ENCODE results near the gene APC2.
A peak's percentile ranks its signal among the peaks of the same experiment; 100 is the strongest.

APC2 gene

DNA sequence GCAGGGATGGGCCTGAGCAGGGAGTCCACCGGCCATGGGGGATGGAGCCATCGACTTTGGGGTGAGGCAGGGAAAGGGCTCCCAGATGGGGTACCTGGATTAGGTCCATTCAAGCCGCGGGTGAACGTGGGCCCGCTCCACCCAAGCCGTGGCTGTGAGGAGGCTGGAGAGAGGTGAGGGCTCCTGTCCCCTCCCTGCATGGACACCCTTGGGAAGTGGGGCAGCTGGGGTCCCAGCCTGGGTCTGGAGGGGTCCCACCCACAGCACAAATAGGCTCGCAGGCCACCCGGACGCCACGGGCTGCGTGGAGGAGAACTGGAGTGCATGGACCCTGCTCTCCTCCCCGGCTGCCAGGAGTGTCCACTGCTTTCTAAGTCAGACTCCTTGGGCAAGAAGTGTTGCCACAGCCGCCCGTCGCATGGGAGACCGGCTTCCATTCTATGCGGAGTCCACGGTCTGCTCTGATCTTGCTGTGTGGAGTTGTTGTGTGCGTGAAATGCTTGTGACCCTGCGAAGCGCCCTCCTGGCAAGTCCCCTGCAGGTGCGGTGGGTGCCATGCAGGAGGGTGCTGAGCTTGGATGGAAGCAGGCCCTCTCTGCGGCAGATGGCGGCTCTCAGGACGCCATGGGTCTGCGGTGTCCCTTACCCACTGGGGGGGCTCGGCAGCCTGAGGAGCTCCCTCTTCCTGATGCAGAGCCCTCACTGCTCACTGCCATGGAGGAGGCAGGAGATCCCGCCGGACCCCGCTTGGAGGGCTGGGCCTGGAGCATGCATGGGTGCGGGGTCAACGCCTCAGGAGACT, 40.5 kb upstream of the APC2 start:
- Histone ChIP-seq H3K4me1 (ENCODE audit: control insufficient read depth, low read depth, low read length) (peaks cover 4% of the 10 kb centered on the region), H3K27ac (ENCODE audit: low read length) (no peak overlapping the region), H3K9me3 (ENCODE audit: control insufficient read depth, low read depth, low read length) (no peaks in the 10 kb centered on the region), H3K27me3 (ENCODE audit: control insufficient read depth, insufficient read depth, low read length) (no peaks in the 10 kb centered on the region), H3K4me3 (ENCODE audit: low read length) (peak overlapping the region; percentile 95), H3K36me3 (ENCODE audit: control insufficient read depth, low read depth, low read length) (no peaks in the 10 kb centered on the region), H3K9ac (ENCODE audit: low read length) (peak overlapping the region; percentile 84)

DNA sequence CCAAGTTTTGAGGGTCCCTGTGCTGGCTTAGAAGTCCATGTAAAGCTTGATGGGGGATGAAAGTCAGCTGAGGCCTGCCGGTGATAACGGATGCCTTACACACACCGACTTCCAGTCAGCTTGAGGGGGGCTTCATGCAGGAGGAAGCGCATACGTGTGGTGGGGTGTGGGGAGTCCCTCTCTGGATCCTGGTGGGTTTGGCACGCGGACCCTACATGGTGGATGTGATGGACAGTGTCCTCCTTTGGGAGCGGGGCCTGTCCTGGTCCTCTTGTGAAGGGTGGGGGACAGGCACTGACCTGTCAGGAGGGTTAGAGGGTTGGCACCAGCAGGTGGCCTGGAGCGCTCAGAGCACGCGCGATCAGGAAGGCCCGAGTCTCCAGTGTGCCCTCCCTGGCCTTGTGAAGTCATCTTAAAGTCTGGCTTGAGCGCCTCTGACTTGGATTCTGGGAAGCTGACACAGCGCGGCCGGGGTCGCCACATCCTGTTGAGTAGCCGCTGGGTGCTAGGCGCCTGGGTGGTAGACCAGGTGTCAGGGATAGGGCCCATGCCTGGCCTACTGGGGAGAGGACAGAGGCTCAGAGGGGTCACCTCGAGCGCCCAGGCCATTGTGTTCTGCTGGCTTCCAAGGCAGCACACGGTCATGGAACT, 39.7 kb upstream of the APC2 start:
- Histone ChIP-seq H3K27me3 (ENCODE audit: control insufficient read depth, insufficient read depth, low read length) (no peaks in the 10 kb centered on the region), H3K9ac (ENCODE audit: low read length) (no peak overlapping the region), H3K4me3 (ENCODE audit: low read length) (no peak overlapping the region), H3K4me1 (ENCODE audit: control insufficient read depth, low read depth, low read length) (peaks cover 4% of the 10 kb centered on the region), H3K27ac (ENCODE audit: low read length) (no peak overlapping the region), H3K9me3 (ENCODE audit: control insufficient read depth, low read depth, low read length) (no peaks in the 10 kb centered on the region), H3K36me3 (ENCODE audit: control insufficient read depth, low read depth, low read length) (no peaks in the 10 kb centered on the region)

DNA sequence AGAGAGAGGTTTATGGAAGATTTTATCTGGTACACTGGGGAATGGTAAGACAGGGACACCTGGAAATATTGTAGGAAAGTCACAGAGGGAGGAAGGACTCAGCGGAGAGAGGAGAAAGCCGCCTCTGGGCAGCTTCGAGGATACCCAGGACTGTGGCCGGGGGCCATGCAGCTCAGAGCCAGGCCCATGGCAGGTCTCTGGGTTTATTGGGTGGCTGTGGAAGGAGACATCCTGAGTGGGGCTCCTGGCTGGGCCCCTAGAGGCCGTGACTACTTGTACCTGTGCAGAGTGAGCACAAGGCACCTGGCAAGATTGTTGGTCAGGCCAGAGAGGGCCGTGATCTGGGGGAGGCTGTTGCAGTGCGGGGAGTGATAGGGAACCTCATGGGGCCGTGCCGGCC, 39.1 kb upstream of the APC2 start:
- Histone ChIP-seq H3K4me1 (ENCODE audit: control insufficient read depth, low read depth, low read length) (peaks cover 7% of the 10 kb centered on the region), H3K27me3 (ENCODE audit: control insufficient read depth, insufficient read depth, low read length) (no peaks in the 10 kb centered on the region), H3K36me3 (ENCODE audit: control insufficient read depth, low read depth, low read length) (no peaks in the 10 kb centered on the region), H3K9me3 (ENCODE audit: control insufficient read depth, low read depth, low read length) (no peaks in the 10 kb centered on the region), H3K9ac (ENCODE audit: low read length) (no peak overlapping the region), H3K27ac (ENCODE audit: low read length) (no peak overlapping the region), H3K4me3 (ENCODE audit: low read length) (no peak overlapping the region)

DNA sequence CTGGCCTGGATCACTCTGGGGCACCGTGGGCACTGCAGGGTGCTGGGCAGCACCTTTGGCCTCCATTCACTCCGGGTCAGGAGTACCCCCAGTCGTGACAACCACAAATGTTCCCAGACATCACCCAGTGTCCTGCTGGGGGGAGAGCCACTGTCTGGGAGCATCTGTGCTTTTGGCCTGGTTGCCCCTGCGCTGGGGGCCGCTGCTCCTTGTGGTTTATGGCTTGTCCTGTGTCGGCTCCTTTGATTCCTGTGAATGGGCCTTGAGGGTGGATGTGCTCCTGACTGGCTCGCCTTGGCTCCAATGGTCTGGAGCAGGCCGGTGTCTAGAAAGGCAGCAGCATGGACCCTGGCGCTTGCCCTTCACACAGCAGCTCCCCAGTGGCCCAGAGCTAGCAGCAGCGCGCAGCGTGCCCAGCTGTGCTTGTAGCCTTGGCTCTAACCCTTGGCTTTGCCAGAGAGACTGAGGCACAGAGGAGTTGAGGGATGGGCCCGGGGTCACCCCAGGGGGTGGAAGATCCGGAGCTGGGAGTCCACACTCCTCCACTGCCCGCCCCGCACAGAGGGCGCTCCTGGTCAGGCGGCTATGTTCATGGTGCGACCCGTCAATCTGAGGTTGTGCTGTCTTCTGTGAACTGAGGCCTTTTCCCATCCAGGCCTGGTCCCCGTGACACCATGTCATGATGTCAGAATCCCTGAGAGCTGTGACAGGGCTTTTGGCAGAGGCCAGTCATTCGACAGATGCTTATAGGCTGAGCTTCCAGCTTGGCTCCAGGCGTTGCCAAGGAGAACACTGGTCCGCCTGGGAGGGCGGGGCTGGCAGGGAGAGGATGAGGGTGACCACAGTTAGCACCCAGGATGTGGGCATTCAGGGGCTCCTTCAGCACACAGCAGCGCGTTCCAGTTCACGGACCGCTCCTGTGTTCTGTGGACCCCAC, 38.4 kb upstream of the APC2 start:
- no peak overlapping the region for H3K27ac ChIP-seq (ENCODE audit: low read length)
- H3K4me3 ChIP-seq (ENCODE audit: low read length), result no peak overlapping the region
- H3K9ac ChIP-seq (ENCODE audit: low read length), result no peak overlapping the region
- peaks cover 13% of the 10 kb centered on the region for H3K4me1 ChIP-seq (ENCODE audit: control insufficient read depth, low read depth, low read length)
- H3K36me3 ChIP-seq (ENCODE audit: control insufficient read depth, low read depth, low read length), result no peaks in the 10 kb centered on the region
- H3K27me3 ChIP-seq (ENCODE audit: control insufficient read depth, insufficient read depth, low read length), result no peaks in the 10 kb centered on the region
- H3K9me3 ChIP-seq (ENCODE audit: control insufficient read depth, low read depth, low read length), result no peaks in the 10 kb centered on the region

DNA sequence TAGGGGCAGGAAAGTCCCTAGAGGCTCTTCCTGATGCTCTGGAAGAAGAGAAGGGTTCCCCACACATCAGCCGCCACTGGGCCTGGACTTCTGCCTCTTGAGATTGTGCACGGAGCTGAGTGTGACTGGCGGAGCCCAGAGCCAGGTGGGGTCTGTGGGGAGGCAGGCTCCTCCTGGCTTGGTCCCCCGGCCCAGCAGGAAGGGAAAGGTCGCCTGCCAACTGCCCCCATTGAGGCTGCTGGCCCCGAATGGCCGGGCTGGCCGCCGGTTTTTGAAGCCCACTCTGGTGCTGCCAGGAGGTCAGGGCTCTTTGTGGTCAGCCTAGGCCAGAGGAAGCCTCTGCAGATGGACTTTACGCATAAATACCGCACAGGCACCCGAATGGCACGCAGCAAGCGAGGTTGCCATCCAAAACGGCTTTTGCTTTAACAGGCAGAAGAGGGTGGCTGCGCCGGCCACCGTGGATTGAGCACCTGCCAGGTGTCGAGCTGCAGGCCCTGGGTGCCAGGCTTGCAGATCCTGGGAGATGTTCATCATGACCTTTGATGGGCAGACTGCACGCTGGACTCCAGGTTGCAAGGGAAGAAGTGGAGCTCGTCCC, 37.5 kb upstream of the APC2 start:
- Histone ChIP-seq H3K4me3 (ENCODE audit: low read length) (no peak overlapping the region), H3K27me3 (ENCODE audit: control insufficient read depth, insufficient read depth, low read length) (no peaks in the 10 kb centered on the region), H3K4me1 (ENCODE audit: control insufficient read depth, low read depth, low read length) (peaks cover 11% of the 10 kb centered on the region), H3K9me3 (ENCODE audit: control insufficient read depth, low read depth, low read length) (no peaks in the 10 kb centered on the region), H3K36me3 (ENCODE audit: control insufficient read depth, low read depth, low read length) (no peaks in the 10 kb centered on the region), H3K9ac (ENCODE audit: low read length) (no peak overlapping the region), H3K27ac (ENCODE audit: low read length) (no peak overlapping the region)

DNA sequence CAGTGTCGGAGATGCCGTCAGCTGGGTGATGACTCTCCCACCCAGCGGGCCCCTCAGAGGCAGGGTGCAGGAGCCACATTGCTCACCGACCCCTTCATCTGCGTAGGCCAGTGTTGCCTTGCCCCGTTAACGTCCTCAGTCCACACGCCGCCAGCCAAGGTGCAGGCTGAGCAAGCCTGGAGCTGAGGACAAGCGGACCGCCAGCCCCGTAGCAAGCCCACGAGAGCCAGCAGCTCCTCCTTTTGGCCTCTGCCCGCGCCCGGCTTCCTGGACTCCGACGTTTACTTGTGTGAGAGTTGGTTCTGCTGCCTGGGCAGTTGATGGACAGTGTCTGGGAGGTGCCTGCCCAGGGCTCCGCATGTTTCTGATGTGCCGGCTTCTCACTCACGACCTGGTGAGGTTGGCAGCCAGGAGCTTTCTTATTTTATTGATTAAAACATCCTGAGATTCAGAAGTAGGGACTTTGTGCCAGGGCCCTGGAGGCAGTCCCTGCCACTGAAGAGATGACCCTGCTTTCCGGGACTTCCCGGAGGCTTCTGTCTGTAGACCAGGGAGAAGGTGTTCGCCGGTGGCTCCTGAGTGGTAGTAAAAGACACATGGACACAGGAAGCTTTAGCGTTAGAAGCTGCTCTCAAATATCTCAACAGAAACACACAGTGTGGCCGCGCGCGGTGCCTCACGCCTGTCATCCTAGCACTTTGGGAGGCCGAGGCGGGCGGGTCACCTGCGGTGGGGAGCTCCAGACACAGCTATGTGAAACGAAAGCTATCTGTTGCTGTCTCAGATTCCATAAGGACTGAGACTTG, 36.7 kb upstream of the APC2 start:
- H3K36me3 ChIP-seq (ENCODE audit: control insufficient read depth, low read depth, low read length), result peaks cover 4% of the 10 kb centered on the region

DNA sequence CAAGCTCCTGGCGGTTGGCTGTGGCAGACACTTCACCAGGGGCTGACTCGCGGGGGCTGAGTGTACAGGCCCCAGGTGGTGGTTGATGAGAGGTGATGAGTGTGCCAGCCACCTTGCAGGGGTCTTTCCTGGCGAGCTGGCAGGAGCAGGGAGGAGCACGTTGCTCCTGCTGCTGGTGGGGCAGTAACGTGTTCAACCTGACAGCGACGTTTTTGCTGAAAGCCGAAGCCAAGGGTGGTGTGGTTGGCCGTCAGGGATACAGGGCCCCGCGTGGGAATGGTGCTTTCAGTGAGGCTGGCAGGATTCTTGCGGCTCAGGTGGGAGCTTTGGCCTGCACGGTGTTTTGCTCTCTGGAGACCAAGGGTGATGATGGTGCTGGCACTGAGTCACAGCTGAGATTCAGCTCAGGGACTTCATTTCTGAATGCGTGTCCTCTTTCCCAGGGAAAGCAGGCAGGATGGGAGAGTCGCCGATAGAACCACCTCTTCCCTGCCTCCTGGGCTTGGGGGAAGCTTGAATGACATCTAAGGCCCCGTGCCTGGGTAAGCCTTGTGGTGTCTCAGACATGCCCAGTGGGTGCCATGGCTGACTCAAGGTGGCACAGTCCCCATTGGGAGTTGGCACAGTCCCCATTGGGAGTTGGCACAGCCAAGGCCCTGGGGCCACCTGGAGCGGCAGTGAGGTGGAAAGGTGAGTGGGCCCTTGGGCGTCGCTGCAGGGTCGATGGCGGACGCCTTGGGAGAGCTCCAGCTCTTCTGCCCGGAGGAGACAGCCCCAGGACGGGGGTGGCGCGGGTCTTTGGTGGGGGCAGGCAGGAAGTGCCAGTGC, 33.7 kb upstream of the APC2 start:
- H3K27ac ChIP-seq (ENCODE audit: low read length), result no peak overlapping the region
- peaks cover 30% of the 10 kb centered on the region for H3K36me3 ChIP-seq (ENCODE audit: control insufficient read depth, low read depth, low read length)
- H3K9me3 ChIP-seq (ENCODE audit: control insufficient read depth, low read depth, low read length), result no peaks in the 10 kb centered on the region
- peak overlapping the region; percentile 4 for H3K4me3 ChIP-seq (ENCODE audit: low read length)
- peaks cover 11% of the 10 kb centered on the region for H3K4me1 ChIP-seq (ENCODE audit: control insufficient read depth, low read depth, low read length)
- H3K27me3 ChIP-seq (ENCODE audit: control insufficient read depth, insufficient read depth, low read length), result no peaks in the 10 kb centered on the region
- H3K9ac ChIP-seq (ENCODE audit: low read length), result no peak overlapping the region

More for the DNA sequence above, 36.7 kb upstream of the APC2 start:
- H3K27me3 ChIP-seq (ENCODE audit: control insufficient read depth, insufficient read depth, low read length), result no peaks in the 10 kb centered on the region
- H3K9me3 ChIP-seq (ENCODE audit: control insufficient read depth, low read depth, low read length), result no peaks in the 10 kb centered on the region
- peaks cover 11% of the 10 kb centered on the region for H3K4me1 ChIP-seq (ENCODE audit: control insufficient read depth, low read depth, low read length)
- H3K4me3 ChIP-seq (ENCODE audit: low read length), result no peak overlapping the region
- no peak overlapping the region for H3K27ac ChIP-seq (ENCODE audit: low read length)
- H3K9ac ChIP-seq (ENCODE audit: low read length), result no peak overlapping the region

DNA sequence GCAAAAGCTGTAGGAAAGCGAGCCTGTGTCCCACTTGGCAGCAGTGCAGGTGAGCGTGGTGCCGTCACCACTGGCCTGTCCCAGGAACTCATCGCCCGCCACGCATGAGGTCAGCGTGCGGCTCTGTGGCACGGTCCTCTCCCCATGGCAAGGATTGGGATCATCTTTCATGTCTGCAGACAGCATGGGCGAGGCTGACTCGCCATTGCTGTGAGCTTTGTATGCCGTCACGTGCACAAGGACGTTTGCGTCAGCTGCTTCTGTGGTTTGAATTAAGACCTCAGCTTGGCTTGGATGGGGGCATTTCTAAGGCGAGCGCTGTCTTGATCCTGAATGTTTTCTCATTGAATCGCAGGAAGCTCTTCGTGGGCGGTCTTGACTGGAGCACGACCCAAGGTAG, 32.8 kb upstream of the APC2 start:
- Histone ChIP-seq H3K4me3 (ENCODE audit: low read length) (no peak overlapping the region), H3K27ac (ENCODE audit: low read length) (no peak overlapping the region), H3K4me1 (ENCODE audit: control insufficient read depth, low read depth, low read length) (peaks cover 11% of the 10 kb centered on the region), H3K27me3 (ENCODE audit: control insufficient read depth, insufficient read depth, low read length) (no peaks in the 10 kb centered on the region), H3K9me3 (ENCODE audit: control insufficient read depth, low read depth, low read length) (no peaks in the 10 kb centered on the region), H3K36me3 (ENCODE audit: control insufficient read depth, low read depth, low read length) (peaks cover 38% of the 10 kb centered on the region), H3K9ac (ENCODE audit: low read length) (no peak overlapping the region)

DNA sequence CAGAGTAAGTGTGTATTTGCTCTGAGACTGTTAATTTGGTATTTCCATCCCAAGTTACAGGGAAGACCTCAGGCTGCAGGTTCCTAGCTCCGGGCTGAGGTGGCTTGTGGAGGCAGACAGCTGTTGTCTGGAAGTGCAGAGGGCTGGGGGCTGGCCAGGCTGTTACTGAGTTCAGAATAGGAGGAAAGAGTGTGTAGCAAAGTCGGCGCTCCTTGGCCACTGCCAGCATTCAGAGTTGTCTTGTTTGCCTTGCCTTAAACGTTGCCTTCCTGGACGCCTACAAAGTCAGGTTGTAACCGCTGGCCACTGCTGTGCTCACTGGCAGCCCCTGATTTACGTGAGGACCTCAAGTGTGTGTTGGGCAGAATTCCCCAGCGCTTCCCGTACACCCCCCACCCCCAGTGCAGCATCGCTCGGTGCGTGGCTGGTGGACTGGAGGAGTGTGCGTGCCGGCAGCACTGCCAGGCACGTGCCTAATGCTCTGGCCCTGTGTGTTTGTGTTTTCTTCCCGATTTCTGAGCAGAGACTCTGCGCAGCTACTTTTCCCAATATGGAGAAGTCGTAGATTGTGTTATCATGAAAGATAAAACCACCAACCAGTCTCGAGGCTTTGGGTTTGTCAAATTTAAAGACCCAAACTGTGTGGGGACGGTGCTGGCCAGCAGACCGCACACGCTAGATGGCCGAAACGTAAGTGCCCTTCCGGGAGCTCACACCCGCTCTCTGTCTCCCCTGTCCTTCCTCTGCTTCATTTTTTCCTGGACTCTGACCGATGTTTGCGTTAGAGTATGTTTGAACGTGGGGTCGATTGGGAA, 32.0 kb upstream of the APC2 start:
- H3K36me3 ChIP-seq (ENCODE audit: control insufficient read depth, low read depth, low read length), result peaks cover 46% of the 10 kb centered on the region
- H3K9me3 ChIP-seq (ENCODE audit: control insufficient read depth, low read depth, low read length), result no peaks in the 10 kb centered on the region
- peaks cover 11% of the 10 kb centered on the region for H3K4me1 ChIP-seq (ENCODE audit: control insufficient read depth, low read depth, low read length)
- H3K27ac ChIP-seq (ENCODE audit: low read length), result no peak overlapping the region
- no peak overlapping the region for H3K4me3 ChIP-seq (ENCODE audit: low read length)
- H3K9ac ChIP-seq (ENCODE audit: low read length), result no peak overlapping the region
- H3K27me3 ChIP-seq (ENCODE audit: control insufficient read depth, insufficient read depth, low read length), result no peaks in the 10 kb centered on the region

DNA sequence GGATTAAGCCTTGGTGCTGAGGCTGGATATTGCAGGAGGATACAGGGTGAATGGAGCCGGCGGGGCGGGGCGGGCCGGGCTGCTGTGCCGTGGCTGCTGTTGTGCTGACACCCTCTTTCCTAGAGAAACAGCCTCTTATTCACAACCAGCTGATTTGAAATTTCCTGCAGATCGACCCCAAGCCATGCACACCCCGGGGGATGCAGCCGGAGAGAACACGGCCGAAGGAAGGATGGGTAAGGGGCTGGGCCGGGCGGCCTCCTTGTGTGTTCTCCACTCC, 31.5 kb upstream of the APC2 start:
- H3K4me3 ChIP-seq (ENCODE audit: low read length), result no peak overlapping the region
- no peak overlapping the region for H3K27ac ChIP-seq (ENCODE audit: low read length)
- peaks cover 11% of the 10 kb centered on the region for H3K4me1 ChIP-seq (ENCODE audit: control insufficient read depth, low read depth, low read length)
- no peak overlapping the region for H3K9ac ChIP-seq (ENCODE audit: low read length)
- no peaks in the 10 kb centered on the region for H3K9me3 ChIP-seq (ENCODE audit: control insufficient read depth, low read depth, low read length)
- H3K36me3 ChIP-seq (ENCODE audit: control insufficient read depth, low read depth, low read length), result peaks cover 51% of the 10 kb centered on the region
- H3K27me3 ChIP-seq (ENCODE audit: control insufficient read depth, insufficient read depth, low read length), result no peaks in the 10 kb centered on the region
